GM21619 (cell line): Measurements from ENCODE around the gene CPLANE2.
"Not testable (repeated sequence)": the region's sequence is repeated elsewhere in the genome, so short reads cannot be mapped to it uniquely, and the experiment has no call there.

Source experiments
- ATAC-seq: cut with Tn5 transposase; IDR thresholded peaks from one replicate; pipeline ENCODE4 v1.9.1; 2021; ENCODE audit not compliant: unreplicated experiment

CPLANE2 gene, protein sequence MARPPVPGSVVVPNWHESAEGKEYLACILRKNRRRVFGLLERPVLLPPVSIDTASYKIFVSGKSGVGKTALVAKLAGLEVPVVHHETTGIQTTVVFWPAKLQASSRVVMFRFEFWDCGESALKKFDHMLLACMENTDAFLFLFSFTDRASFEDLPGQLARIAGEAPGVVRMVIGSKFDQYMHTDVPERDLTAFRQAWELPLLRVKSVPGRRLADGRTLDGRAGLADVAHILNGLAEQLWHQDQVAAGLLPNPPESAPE

GRCh38 chr1:16236511-16237342 lies at the start of gene CPLANE2:
TSS of gene CPLANE2 (minus strand) at chr1:16237183. CDS start at chr1:16236742, 441 bp downstream.
- peak; percentile 74 for ATAC-seq

DNA sequence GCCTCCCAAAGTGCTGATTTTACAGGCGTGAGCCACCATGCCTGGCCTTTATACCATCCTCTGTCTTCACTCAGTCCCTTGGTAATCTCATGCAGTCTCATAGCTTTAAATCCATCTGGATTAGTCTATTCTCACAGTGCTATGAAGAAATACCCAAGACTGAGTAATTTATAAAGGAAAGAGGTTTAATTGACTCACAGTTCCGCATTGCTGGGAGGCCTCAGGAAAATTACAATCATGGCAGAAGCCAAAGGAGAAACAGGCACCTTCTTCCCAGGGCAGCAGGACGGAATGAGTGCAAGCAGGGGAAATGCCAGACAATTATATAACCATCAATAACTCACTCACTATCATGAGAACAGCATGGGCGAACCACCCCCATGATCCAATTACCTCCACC lies 49.1 kb upstream of the CPLANE2 start:
- no peak for ATAC-seq

DNA sequence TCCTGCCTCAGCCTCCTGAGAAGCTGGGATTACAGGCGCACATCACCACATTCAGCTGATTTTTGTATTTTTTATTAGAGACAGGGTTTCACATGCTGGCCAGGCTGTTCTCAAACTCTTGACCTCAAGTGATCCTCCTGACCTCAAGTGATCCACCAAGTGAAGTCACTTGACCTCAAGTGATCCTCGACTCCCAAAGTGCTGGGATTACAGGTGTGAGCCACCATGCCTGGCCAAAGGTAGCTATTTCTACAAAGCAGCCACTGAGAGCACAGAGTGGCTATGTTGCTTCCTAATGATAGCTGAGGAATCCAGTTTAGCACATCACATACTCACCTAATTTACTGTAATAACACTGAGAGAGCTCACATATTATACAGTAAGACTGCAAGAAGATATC lies 44.8 kb upstream of the CPLANE2 start:
- no peak for ATAC-seq

DNA sequence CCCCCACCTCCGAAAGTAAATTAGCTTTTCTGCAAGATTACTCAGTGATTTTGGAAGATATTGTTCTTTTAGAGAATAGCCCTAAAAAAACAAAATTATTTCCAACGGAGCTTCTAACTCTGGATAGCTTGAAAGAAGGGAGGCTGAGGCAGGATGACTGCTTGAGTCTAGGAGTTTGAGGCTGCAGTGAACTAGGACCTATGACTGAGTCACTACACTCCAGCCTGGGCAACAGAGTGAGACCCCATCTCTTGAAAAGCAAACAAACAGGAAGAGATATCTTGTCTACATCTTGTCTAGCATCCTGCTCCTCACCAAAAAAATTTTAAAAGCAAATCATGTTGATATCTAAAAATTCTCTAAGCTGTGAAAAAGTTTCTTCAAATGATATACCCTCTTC lies 42.2 kb upstream of the CPLANE2 start:
- no peak for ATAC-seq

DNA sequence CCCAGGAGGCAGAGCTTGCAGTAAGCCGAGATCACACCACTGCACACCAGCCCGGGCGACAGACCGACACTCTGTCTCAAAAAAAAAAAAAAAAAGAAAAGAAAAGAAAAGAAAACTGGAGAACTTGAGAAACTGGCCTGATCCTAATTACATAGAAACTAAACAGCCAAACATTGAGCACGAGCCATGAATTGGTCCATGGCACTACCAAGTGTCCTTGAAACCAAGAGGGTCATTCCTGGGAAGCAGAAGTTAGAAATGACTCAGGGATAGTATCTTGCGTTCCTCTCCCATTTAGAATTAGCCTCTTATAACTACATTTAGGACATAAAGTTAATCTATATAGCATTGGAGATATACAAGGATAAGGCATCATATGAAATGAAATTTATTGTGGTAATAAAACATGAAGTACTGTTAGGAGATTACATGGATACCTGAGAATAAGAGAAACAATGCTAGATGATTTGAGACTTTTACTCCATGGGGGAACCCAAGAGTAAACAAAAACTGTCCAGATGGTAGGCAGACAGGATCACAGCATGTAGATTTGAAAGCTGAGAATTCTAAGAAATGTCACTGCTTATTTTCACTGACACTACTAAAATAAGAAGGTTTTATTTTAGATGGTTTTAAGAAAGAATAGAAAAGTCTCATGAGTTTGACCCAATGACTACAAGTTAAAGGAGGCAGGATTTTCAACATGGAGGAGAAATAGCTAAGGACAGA lies 39.5 kb upstream of the CPLANE2 start:
- no peak for ATAC-seq

DNA sequence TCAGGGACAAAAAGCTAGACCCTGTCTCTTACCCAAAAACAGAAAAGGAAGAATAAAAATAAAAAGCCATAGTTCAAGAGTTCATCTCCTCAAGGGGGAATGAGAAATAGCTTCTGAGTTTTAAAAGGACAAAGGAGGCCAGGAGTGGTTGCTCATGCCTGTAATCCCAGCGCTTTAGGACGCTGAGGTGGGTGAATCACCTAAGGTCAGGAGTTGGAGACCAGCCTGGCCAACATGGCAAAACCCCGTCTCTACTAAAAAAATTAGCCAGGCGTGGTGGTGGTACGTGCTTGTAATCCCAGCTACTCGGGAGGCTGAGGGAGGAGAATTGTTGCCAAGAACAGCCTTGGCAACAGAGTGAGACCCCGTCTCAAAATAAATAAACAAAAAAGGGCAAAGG lies 38.6 kb upstream of the CPLANE2 start:
- ATAC-seq: no peak

DNA sequence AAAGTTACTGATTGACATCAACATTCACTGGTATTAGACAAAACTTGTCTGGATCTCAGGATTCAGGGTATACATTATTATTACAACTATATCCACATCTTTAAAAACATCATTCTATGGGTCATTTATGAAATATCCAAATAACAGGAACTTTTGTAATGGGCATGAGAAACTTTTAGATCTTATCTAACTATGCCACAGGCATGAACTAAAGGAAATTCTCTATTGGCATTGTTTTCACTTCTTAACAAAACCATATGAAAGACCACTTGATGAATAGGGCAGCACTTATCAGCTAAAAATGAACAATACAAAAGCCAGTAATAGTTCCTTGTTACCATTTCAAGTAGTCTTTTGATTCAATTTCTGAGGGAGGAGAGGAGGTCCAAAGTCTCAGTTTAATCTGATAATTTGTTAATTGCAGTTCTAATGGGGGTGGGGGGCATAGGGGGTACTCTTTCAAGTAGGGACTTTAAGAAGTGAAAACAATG lies 30.8 kb upstream of the CPLANE2 start:
- ATAC-seq: no peak

DNA sequence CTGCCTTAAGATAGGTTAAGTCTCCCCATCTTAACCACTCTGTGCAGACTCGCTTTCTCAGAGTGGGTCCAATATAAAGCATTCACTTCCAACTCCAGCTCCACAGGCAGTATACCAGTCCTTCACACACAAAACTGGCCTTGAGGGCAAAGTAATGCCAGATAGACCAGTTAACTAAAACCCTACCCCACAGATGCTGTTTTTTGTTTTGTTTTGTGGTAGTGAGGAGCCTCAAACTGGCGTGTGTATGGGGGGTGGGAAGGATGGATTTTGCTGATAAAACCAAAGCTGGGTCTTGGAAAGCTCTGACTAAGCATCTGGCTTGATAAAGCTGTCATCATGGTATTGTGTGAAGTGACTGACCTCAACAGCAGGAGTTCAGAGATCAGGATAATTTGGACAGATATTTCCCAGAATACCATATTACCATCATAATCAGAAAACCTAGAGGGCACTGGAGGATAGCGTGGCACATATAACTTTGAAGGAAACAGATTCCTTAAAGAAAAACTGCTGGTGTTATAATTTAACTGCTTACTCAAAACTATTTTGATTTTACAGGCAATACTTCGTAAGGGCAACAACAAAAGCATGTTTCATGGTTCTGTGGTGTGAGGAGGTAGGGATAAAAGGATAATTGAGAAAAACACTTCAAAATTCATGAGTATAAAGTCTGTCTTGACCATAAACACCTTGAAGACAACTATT lies 29.6 kb upstream of the CPLANE2 start:
- no peak for ATAC-seq

DNA sequence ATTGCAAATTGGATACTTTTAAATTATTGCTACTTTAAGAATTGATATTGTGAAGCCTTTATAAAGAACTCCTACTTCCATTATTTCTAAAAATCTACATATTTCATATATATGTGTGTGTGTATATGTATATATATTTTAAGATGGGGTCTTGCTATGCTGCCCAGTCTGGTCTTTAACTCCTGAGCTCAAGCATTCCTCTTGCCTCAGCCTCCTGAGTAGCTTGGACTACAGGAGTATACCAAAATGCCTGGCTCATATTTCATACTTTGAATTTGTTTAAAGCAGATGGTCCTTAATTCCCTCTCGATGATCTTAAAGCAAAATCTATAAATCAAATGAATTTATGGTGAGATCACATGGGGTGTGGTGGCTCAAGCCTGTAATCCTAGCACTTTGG lies 25.1 kb upstream of the CPLANE2 start:
- no peak for ATAC-seq

DNA sequence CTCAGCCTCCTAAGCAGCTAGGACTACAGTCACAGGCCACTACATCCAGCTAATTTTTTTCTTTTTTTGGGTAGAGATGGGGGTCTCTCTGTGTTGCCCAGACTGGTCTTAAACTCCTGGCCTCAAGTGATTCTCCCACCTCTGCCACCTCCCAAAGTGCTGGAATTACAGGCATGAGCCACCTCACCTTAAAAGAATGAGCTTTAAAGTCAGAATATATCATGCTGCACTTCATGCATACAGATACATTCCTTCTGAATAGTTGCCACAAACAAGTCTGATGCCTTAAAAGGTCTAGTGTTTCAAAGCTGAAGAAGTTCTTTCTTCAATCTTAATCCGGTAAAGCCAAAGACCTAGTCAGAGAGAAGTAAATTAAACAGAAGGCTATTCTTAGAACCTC lies 23.8 kb upstream of the CPLANE2 start:
- no peak for ATAC-seq

- ATAC-seq: no peak
Observed at GRCh38 chr1:16258591-16259135, 21.7 kb upstream of the CPLANE2 start.

- no peak for ATAC-seq
Observed at GRCh38 chr1:16257968-16258367, 21.0 kb upstream of the CPLANE2 start.

GRCh38 chr1:16257556-16257955 lies 20.6 kb upstream of the CPLANE2 start:
- ATAC-seq: not testable (repeated sequence)

- no peak for ATAC-seq
Observed at GRCh38 chr1:16256478-16256877, 19.5 kb upstream of the CPLANE2 start.

DNA sequence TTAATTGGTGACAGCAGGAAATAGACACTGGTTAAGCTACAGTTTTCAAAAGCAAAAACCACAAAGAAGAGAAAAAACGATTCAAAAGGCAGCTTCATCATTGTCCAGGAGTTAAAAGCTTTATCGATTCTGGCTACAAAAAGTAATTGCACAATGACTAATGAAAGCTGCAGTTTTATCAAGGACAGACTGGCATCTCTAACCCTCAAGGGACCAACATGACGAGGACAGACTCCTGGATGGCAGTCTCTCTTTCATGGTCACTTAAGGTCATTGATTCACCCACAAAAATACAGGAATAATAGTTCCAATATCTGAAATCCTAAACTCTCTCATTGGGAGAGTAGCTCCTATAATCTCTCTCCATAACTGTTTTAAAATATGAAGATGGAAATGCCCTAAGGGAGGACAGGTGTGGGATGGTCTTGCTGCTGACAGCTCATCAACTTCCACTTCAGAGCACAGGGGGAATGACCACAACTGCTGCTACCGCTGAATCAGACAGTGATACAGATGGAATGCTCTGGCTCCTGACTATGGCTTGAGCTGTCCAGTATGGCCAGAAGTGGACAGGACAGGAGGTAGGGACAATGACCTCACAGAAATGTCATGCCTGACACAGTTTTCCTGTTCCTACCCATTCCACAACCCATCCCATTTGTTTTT lies 17.4 kb upstream of the CPLANE2 start:
- ATAC-seq: no peak

- no peak for ATAC-seq
Observed at GRCh38 chr1:16253332-16253922, 16.4 kb upstream of the CPLANE2 start.

GRCh38 chr1:16252912-16253311 lies 15.9 kb upstream of the CPLANE2 start:
- ATAC-seq: no peak

- ATAC-seq: no peak
Observed at GRCh38 chr1:16251381-16251780, 14.4 kb upstream of the CPLANE2 start.

GRCh38 chr1:16250524-16251251 lies 13.7 kb upstream of the CPLANE2 start:
- no peak for ATAC-seq
